ENCODE results near the gene DCTN3. TPM values are rescaled to one million over a fixed set of nuclear protein-coding genes. Genes with fewer than 3 reads are reported as not detected.
"Not testable (repeated sequence)": the region's sequence is repeated elsewhere in the genome, so short reads cannot be mapped to it uniquely, and the experiment has no call there.

DCTN3 gene
- total RNA-seq, 1 donor from 2014 or later: 92.7 TPM

- no peak for DNase-seq (ENCODE audit: low read depth)
Observed at GRCh38 chr9:34644766-34645314, 24.5 kb upstream of the DCTN3 start.

GRCh38 chr9:34642679-34643078, 22.4 kb upstream of the DCTN3 start:
- Histone ChIP-seq H3K4me3 (ENCODE audit: low read depth, low read length) (no peak overlapping the region), H3K36me3 (ENCODE audit: control insufficient read depth, insufficient read depth, low read length) (no peaks in the 10 kb centered on the region), H3K27me3 (ENCODE audit: control insufficient read depth, insufficient read depth, low read length) (no peaks in the 10 kb centered on the region)
- TF ChIP-seq CTCF (IDR thresholded peaks at IDR 0.05; ENCODE audit: insufficient read depth, low read length, poor library complexity, severe bottlenecking): no peak
- DNase-seq (ENCODE audit: low read depth): no peak

More at GRCh38 chr9:34644766-34645314, 24.5 kb upstream of the DCTN3 start:
- H3K27me3 ChIP-seq (ENCODE audit: control insufficient read depth, insufficient read depth, low read length): no peaks in the 10 kb centered on the region
- H3K36me3 ChIP-seq (ENCODE audit: control insufficient read depth, insufficient read depth, low read length): no peaks in the 10 kb centered on the region
- no peak for TF ChIP-seq CTCF (IDR thresholded peaks at IDR 0.05; ENCODE audit: insufficient read depth, low read length, poor library complexity, severe bottlenecking)
- H3K4me3 ChIP-seq (ENCODE audit: low read depth, low read length): no peak overlapping the region

GRCh38 chr9:34639322-34639721, 19.0 kb upstream of the DCTN3 start:
- H3K36me3 ChIP-seq (ENCODE audit: control insufficient read depth, insufficient read depth, low read length); DNase-seq (ENCODE audit: low read depth); H3K27me3 ChIP-seq (ENCODE audit: control insufficient read depth, insufficient read depth, low read length); H3K4me3 ChIP-seq (ENCODE audit: low read depth, low read length): not testable (repeated sequence)

- Histone ChIP-seq H3K4me3 (ENCODE audit: low read depth, low read length) (peak overlapping the region; percentile 64), H3K36me3 (ENCODE audit: control insufficient read depth, insufficient read depth, low read length) (no peaks in the 10 kb centered on the region), H3K27me3 (ENCODE audit: control insufficient read depth, insufficient read depth, low read length) (no peaks in the 10 kb centered on the region)
- no peak for TF ChIP-seq CTCF (IDR thresholded peaks at IDR 0.05; ENCODE audit: insufficient read depth, low read length, poor library complexity, severe bottlenecking)
- no peak for DNase-seq (ENCODE audit: low read depth)
Observed at GRCh38 chr9:34638138-34638445, 17.8 kb upstream of the DCTN3 start.

GRCh38 chr9:34637356-34638137, 17.3 kb upstream of the DCTN3 start, which contains the start of gene SIGMAR1:
SIGMAR1 (minus strand) TSS chr9:34637787; CDS start chr9:34637697, 90 bp downstream.
- H3K27me3 ChIP-seq (ENCODE audit: control insufficient read depth, insufficient read depth, low read length): no peaks in the 10 kb centered on the region
- peak; percentile 35 for DNase-seq (ENCODE audit: low read depth)

More at GRCh38 chr9:34637356-34638137, 17.3 kb upstream of the DCTN3 start, which contains the start of gene SIGMAR1:
- TF ChIP-seq CTCF (IDR thresholded peaks at IDR 0.05; ENCODE audit: insufficient read depth, low read length, poor library complexity, severe bottlenecking): no peak
- H3K4me3 ChIP-seq (ENCODE audit: low read depth, low read length): peak within 1 kb of the TSS; percentile 64
- no peaks in the 10 kb centered on the region for H3K36me3 ChIP-seq (ENCODE audit: control insufficient read depth, insufficient read depth, low read length)

All from kidney epithelial cell (primary cell).